HG02870 (cell line): ENCODE data around the gene GPBP1L1.
A peak's percentile ranks its signal among the peaks of the same experiment; 100 is the strongest.
"Not testable (repeated sequence)": the region's sequence is repeated elsewhere in the genome, so short reads cannot be mapped to it uniquely, and the experiment has no call there.

Source experiments
- ATAC-seq: cut with Tn5 transposase; IDR thresholded peaks from one replicate; pipeline ENCODE4 v1.9.1; 2021; ENCODE audit warnings: mild to moderate bottlenecking, moderate library complexity; ENCODE audit not compliant: unreplicated experiment

Gene GPBP1L1, protein sequence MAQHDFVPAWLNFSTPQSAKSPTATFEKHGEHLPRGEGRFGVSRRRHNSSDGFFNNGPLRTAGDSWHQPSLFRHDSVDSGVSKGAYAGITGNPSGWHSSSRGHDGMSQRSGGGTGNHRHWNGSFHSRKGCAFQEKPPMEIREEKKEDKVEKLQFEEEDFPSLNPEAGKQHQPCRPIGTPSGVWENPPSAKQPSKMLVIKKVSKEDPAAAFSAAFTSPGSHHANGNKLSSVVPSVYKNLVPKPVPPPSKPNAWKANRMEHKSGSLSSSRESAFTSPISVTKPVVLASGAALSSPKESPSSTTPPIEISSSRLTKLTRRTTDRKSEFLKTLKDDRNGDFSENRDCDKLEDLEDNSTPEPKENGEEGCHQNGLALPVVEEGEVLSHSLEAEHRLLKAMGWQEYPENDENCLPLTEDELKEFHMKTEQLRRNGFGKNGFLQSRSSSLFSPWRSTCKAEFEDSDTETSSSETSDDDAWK

DNA sequence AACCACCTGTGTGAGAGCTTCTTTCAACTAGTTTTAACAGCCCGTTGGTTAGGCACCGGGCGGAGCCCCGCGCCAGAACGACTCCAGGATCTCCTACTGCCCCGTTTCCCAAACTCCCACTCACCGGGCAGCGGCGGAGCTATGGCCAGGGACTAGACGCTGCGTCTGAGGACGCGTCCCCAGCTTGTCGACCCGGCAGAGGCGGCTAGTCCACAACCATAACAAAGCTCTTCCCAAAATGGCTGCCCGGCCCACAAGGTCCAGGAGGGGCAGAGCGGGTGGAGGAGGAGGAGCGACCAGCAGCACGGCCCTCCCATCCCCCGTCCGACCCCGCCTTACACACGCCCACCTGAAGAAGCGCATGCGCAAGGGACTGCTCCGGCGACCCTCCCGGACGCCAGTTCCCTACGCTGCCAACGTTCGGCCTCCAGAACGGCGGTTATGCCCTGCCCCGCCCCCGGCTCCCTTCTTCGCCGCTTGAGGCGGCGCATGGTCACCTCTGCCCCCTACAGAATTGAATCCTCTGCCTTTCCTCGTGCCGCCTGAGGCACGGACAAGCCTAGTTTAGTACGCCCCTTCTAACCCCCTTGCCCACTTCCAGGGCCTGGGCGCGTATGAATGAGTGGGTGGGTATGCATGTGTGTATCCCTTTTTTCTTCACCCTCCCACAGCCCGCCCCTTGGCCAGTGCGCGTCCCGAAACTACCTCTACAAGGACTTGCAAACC, at the start of gene GPBP1L1:
Gene GPBP1L1, minus strand, starts transcription at position 246 of the 726 bp plus-strand sequence. CDS start 27,446 bp downstream, outside the sequence.
- ATAC-seq: peak; percentile 57

DNA sequence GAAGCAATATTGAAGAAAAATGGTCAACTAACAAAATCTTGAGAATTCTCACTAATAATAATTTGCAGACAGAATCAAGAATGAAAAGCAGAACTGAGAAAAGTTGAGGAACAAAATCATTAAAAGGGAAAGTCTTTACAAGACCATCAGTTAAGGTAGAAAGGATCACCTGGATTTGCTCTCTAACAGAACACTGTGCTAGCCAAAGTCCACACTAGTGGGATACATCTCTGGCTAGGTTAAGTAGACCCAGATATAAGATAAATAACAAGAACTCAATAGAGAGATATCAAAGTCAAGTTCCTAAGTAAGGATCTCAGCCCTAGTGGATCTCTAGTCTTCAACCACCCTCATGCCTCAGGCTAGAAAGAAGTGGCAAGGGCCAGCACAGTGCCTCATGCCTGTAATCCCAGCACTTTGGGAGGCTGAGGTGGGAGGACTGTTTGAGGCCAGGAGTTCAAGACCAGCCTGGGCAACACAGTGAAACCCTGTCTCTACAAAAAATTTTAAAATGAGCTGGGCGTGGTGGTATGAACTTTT, 44.5 kb upstream of the GPBP1L1 start:
- ATAC-seq: no peak

DNA sequence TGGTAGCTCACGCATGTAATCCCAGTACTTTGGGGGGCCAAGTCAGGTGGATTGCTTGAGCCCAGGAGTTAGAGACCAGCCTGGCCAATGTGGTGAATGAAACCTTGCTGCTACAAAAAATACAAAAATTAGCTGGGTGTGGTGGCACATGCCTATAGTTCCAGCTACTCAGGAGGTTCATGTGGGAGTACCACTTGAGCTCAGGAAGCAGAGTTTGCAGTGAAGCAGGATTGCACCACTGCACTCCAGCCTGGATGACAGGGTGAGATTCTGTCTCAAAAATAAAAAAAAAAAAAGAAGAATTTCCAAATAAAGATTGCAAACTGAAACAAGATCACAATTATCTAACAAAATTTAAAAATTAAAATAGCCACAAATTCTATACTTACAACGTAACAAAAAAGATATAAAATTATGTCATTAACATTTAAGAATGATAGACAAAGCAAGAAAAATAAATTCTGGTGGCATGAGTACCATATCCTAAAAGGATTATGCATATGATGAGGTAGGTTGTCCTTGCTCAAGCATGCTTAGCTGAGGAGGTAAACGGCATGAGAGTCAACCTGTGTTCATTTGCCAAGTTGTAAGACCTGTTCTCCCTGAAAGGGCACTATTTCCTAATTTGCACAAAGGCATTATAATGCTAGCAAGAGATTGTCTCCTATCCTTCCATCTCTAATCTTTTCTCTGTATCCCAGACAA, 43.9 kb upstream of the GPBP1L1 start:
- ATAC-seq: no peak

DNA sequence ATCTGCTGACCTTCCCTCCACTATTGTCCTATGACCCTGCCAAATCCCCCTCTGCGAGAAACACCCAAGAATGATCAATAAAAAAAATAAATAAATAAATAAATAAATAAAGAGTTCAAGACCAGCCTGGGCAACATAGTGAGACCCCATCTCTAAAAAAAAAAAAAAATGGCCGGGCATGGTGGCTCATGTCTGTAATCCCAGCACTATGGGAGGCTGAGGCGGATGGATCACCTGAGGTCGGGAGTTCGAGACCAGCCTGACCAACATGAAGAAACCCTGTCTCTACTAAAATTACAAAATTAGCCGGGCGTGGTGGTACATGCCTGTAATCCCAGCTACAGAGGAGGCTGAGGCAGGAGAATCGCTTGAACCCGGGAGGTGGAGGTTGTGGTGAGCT, 39.7 kb upstream of the GPBP1L1 start:
- not testable (repeated sequence) for ATAC-seq

DNA sequence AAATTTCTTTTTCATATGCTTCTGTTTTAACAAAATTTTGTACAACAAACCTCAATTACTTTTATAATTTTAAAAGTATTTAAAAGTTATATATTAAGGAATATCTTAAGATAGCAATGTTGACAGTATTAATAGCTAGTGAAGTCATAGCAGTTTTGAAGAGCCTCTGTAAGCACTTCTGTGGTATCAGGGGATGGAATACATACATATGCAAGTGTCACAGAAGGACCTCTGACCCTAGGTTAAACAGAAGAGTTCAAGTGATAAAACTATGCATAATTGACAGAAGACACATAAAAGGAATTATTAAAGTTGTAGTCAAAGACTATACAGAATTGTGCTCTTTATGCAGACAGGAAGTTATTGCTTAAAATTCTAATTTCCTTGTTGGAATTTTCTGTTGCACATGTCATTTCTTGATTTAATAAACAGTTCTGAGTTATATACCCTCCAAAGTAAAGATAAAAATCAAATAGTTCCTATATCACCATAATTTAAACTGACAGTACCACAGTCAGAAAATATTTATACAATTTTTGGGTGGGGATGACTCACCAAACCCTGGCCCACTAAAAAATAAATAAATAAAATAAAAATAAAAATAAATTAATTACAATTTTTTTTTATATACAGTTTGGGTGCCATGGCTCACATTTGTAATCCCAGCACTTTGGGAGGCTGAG, 37.1 kb upstream of the GPBP1L1 start:
- no peak for ATAC-seq

DNA sequence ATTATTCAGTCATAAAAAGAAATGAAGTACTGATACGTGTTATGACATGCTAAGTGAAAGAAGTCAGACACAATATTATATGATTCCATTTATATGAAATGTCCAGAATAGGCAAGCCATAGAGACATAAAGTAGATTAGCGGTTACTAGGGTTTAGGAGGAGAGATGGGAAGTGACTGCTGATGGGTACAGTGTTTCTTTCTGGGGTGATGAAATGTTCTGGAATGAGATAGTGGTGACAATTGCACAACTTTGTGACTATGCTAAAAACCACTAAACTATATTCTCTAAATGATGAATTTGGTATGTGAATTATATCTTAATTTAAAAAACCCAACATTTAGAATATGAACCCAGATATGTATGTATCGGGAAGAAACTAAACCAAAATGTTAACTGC, 36.5 kb upstream of the GPBP1L1 start:
- ATAC-seq: no peak

DNA sequence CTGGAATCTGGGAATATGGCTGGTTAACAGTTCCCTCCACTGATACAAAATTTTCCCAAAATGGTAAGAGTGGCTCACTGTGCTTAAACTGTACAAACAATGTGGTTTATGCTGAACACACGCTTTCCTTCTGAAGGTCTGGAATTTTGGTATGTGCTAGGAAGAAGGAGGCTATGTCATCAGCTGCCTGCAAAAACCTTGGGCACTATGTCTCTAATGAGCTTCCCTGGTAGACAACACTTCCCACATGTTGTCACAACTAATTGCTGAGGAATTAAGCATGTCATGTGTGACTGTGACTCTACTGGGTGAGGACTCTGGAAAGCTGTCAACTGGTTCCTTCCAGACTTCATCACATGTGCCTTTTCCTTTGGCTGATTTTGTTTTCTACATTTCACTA, 34.9 kb upstream of the GPBP1L1 start:
- ATAC-seq: no peak

DNA sequence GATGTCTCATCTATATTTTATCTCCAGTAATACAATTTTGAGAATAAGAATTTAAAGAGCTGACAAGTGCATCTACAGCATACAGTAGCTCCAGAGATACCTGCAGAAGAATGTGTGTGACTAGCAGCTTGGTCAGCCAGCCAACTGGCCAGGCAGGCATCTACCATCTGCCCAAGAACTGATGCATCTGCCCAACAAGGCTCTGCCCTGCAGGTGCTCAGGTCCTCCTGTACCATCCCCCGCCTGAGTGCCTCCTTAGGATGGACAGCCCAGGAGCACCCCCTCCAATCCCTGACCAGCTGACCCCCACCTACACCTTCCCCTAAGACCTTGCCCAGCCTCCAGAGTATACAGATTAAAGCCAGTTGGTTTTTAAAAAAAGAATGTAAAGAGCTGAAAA, 32.0 kb upstream of the GPBP1L1 start:
- ATAC-seq: no peak

DNA sequence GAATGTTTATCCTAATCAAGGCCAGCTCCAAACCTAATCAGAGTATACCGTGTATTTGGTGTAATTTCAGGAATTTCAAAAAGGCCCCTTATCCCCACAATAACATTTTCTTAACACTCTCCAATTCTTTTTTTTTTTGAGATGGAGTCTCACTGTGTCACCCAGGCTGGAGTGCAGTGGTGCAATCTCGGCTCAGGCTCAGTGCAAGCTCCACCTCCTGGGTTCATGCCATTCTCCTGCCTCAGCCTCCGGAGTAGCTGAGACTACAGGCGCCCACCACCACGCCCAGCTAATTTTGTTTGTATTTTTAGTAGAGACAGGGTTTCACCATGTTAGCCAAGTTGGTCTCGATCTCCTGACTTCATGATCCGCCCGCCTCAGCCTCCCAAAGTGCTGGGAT, 31.1 kb upstream of the GPBP1L1 start:
- not testable (repeated sequence) for ATAC-seq

DNA sequence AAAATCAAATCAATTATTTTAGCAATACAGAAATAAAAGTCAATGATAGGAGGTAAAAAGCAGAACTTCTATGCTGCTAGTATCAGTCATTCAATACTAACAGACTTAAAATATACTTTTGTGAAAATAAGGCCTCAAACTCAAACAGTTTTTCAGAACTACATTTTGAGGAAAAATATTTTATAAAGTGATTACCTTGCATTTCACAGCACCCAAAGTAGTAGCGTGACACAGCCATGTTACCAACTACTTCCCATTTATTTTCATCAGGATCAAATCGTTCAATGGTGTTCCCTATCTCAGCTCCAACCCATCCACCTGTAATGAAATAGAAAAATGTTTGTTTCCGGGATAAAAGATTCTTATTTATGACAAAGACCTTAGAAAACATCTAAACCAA, 30.4 kb upstream of the GPBP1L1 start:
- no peak for ATAC-seq

DNA sequence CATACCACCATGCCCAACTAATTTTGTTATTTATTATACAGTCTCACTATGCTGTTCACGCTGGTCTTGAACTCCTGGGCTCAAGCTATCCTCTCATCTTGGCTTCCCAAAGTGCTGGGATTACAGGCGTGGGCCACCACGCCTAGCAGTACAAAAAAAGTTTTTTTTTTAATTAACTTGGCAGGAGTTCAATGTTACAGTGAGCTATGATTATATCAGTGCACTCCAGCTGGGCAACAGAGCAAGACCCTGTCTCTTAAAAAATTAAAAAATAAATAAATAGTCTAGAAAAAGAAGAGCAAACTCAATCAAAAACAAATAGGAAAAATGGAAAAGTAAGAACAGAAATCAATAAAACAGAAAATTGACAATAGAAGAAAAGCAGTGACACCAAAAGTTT, 27.4 kb upstream of the GPBP1L1 start:
- ATAC-seq: no peak

DNA sequence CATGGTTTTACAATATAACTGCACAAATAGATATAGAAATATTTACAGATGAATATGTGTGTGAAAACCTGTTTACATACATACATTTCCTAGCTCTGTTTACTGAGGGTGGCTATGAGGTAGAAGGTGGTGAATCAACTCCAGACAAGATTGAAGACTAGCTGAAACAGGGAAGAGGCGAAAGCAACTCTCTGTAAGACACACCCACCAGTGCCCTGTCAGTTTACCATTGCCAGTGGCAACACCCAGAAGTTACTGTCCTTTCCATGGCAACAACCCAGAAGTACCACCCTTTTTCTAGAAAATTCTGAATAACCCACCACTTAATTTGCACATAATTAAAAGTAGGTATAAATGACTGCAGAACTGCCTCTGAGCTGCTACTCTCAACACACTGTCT, 18.3 kb upstream of the GPBP1L1 start:
- no peak for ATAC-seq

DNA sequence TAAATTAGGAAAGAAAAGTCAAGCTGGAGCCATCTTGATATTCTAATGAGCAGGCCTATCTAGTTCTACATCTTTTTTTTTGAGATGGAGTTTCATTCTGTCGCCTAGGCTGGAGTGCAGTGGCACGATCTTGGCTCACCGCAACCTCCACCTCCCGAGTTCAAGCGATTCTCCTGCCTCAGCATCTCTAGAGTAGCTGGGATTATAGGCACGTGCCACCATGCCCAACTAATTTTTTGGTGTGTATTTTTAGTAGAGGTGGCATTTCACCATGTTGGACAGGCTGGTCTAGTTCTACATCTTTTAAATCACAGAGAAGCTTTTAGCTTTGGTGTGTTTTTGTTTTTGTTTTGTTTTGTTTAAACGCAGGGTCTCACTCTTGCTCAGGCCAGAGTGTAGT, 8.5 kb upstream of the GPBP1L1 start:
- ATAC-seq: no peak

DNA sequence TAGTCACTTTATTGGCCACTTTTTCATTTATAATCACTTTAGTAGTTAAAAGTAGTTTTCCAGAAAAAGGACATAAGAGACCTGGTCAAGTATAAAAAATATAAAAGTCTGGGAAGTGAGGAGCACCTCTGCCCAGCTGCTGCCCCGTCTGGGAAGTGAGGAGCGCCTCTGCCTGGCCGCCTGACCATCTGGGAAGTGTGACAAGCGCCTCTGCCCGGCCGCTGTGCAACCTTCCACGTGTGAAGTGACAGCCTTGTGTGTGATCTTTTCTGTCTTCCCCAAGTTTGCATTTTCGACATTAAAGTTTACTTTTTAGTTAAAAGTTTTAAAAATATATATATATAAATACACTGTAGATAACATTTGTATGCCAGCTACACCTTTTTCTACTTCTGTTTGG, 7.5 kb upstream of the GPBP1L1 start:
- ATAC-seq: not testable (repeated sequence)

DNA sequence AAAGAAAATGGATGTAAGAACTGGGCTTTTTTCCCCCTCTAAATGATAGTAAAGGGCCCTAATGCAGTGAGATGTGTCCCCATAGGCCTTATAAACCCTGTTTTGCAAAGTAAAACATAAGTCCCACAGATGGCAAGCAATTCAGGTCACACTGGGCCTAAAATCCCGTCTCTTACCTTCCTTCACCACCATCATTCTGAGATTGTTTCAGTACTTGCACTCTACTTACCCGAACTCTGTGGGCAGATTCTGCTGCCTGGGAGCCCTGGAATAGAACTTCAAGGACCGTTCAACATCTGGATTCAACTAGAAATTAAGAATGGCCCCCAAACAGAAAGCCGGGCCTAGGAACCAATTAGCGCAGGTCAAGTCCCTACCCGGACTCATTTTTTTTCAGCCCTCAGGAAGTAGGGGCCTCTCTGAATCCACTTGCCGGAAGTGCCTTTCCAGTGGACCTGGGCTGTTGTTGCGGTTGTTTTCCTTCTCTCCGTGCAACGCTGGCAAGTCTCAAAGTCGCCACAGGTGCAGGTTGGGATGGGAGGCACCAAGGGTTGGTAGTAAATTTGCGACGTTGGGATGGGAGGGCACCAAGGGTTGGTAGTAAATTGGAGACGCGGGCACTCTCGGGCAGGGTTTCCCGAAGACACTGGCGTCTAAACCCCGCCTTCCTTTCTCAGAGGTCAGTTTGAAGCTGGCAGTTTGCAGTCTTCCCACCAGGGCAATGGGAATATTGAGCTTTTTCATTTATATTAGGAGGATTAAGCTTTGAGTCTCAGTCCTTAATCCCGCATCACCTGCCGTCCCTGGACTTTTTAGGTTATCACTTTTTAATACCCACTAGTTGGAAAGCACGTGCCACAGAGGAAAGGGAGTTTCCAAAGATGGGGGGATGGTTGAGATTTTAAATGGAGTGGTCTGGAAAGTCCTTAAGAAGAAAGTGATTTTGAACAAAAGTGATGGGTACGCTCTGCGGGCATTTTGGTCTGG, 1.7 kb upstream of the GPBP1L1 start, which contains the start of gene TMEM69:
Gene TMEM69, plus strand, starts transcription at position 428 of the 987 bp plus-strand sequence. CDS start 2,888 bp downstream, outside the sequence.
- no peak for ATAC-seq

DNA sequence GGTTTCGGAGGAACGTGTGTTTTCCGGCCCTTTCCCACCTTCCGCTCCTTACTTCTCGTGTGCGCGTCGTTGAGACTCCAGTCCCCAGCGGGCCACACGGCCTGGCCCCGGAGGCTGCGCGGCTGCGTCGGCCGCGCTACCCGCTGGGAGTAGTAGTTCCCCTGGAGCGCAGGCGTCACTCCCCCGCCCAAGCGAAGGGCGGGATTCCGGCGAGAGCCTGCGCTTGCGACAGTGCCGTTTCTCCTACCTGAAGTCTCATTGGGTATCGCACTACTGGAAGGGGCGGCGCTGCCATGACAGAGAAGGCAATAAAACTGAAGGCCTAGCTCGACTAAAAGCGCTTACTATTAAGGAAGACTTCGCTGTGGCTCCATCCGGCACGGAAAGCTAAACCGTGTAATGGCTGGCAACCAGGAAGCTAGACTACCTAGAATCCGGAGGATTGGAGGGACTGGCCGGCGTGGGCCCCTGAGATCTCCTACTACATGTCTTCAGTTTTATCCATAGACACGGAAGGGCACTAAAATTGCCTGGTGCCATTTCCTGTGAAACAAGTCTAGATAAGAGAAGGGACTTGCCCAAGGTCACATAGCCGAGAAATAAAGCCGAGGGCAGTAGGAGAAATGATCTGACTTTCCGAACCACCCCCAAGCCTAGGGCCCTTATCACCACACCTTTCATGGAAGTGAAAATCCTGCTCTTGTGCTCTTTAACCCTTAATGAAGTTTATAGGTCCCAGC, 851 bp upstream of the GPBP1L1 start:
- peak; percentile 77 for ATAC-seq

DNA sequence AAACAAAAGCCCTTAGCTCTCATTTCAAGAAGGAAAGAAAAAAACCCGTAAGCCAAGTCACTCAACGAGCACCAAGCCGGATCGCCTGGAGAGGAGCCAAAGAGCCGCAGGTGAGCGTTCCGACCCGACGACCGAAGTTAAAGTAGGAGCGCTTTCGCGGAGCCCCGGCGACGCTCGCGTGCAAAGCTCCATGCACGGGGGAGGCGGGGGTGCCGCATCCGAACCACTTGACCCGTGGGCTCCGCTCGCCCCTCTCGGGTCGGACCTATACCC, 382 bp downstream of the GPBP1L1 start:
- peak; percentile 15 for ATAC-seq

DNA sequence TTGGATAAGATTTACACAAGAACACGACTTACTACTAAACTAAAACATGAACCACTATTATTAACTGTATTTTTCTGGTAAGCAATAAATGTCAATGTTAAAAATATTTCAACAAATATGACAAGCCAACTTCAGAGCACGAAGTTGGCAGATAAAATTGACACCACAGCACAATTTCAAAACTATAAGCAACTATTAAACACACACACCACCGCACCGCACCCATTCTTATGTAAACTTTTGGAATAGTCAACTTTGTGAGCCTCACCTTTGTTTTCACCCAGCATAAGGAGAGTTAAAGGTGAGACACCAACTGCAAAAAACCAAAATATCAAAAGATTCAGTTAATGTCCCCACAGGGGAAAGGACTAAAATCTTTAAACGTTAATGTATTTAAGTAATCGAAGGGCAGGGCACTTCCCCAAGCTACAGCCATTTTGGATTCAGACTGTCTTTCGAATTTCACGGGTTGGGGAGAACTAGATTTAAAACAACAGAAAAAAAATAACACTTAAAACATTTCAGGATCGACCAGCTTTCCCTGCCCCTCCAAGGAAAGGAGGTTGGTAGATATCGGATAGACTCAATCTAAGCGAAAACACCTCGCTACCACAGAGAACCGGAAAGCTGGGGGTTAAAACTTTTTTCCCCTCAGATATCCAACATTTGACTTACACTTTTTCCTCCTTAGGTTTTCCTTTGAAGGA, 872 bp downstream of the GPBP1L1 start:
- ATAC-seq: no peak
